Kidney capillary endothelial cell (primary cell): Measurements from ENCODE around the gene MYT1.

Source experiments
- DNase-seq: peaks from one replicate; pipeline ENCODE4 v3.0.0-alpha.2; 2018; ENCODE audit warnings: low spot score

The MYT1 gene

GRCh38 chr20:64219202-64219601 lies 55.0 kb downstream of the MYT1 start:
- DNase-seq, result no peak

- no peak for DNase-seq
Observed at GRCh38 chr20:64219730-64220129, 55.5 kb downstream of the MYT1 start.

- DNase-seq, result no peak
Observed at GRCh38 chr20:64220420-64220819, 56.2 kb downstream of the MYT1 start.

DNA sequence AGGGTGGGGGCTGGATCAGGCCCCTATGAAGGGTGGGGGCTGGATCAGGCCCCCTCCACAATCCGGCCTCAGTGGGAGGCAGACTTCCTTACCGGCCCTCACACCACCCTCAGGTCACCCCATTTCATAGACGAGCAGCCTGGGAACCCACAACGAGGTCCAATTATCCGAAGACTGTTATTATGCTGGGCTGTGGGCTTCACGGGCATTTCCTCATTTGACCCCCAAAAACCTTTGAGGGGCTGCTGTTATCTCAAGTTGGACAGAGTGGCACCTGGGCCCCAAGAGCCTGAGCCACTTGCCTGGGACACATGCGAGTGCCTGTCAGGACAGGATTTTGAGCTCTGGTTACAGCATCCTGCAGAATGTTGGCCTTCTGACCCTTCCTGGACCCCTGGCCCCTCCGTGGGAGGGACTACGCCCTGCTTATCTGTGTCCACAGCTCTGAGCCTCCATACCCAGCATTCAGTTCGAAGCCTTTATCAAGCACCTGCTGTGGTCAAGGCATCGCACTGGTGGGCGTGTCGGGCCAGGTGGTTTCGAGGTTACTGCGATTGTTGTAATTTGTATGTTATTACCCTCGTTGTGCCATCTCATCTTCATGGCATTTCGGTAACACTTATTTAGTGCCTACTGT lies 56.8 kb downstream of the MYT1 start:
- DNase-seq, result no peak

DNA sequence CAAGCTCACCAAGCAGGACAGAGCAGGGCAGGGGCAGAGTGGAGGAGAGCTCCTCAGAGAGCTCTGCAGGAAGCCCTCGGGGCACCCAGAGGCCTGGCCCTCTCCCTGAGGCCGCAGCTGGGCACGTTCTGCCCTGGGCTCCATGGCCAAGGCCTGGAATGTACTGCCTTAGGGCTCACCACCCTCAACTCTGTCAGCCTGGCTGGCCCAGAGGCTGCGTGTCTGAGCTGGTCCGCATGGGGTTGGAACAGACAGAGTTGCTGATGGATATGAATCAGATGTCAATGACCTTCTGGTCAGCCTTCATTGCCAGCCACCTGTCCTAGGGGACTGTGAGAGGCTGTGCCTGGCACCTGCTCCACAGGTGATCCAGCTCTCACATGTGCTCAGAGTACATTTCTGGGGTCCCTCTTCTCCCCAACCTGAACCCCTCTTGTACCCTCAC lies 58.1 kb downstream of the MYT1 start:
- DNase-seq, result no peak

DNA sequence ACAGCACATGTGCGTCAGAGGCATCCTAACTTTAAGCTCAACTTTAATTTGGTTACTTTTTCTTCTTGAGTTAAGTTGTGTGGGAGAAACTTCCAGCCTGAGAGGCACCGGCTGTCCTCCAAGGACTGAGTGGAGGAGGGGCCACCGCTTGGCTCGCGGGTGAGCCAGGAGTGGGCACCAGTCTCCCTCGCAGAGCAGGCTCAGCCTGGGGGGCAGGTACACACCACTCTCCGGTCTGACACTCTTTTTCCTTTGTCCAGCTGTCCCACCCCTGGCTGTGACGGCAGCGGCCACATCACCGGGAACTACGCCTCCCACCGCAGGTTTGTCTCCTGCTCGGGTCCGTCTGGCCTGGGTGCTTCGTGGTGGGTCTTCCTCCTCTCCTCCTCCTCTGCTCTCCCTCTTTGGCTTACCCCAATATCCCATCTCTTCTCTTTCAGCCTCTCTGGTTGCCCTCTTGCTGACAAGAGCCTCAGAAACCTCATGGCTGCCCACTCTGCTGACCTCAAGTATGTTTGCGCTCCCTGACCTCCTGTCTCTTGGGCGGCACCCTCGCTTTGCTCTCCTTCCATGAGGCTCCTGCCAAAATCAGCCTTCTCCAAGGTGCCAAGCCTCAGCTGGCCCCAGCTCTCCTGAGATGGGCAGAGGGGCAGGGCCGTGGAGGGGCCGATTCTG lies 58.7 kb downstream of the MYT1 start:
- DNase-seq, result no peak

DNA sequence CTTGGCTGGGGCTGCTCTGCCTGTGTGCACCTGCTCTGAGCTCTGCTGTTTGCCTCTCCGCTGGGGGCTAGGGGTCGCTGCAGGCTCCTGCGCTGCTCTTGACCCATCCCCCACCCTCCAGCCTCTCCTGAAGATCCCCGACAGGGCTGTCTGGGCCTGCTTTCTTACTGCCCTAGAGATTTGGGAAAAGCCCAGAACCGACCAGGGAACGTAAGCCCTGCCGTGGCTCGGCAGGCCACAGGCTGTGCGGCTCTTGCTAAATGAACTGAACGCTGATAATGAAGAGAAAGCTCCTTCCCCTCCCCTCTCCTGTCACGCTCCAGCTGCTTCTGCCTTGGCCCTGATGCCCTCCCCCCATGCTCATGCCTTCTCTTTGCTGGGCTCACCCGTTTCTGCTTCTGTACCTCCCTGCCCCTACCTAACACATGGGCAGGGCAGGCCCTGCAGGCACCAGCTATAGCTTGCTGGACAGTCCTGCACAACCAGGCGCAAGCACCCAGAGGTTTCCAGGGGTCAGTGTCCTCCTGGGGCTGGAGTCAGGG lies 59.3 kb downstream of the MYT1 start:
- no peak for DNase-seq

DNA sequence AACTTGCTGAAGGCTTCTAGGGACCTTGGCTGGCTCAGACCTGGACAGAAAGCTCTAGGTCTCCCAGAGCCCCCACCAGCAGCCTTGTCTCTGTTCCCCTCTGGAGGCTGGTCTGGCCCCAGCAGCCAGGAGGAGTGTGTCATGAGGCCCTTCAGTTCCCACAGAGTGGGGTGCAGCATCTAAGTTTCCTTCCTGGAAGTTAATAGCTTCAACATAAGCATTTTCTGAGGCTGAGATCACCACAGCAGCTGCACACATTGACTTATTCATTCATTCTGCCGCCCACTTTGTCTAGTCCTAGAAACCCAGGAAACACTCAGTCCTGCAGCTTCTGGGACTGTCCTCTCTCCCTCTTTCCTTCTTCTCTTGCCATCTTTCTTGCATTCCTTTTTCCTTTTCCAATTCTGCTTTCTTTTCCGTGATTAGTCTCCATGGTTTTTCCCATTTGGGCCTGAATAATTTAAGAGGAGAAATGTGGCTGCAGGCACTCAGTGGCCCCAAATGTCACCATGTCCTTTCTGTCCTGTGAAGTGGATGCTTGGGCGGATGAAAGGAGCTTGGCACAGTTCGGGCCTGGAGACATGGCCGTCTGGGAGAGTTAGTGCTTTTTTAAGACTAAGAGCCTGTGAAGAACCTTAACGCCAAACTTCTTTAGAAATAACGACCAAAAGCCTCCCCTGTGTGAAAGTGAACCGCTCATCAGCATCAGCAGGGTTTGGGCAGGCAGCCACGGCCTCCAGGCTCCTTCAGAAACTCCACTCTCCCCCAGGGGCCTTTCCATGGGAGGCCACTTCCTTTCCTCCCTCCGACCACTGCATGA lies 60.3 kb downstream of the MYT1 start:
- DNase-seq, result peak; percentile 61

GRCh38 chr20:64225171-64225595 lies 60.9 kb downstream of the MYT1 start:
- DNase-seq, result no peak

DNA sequence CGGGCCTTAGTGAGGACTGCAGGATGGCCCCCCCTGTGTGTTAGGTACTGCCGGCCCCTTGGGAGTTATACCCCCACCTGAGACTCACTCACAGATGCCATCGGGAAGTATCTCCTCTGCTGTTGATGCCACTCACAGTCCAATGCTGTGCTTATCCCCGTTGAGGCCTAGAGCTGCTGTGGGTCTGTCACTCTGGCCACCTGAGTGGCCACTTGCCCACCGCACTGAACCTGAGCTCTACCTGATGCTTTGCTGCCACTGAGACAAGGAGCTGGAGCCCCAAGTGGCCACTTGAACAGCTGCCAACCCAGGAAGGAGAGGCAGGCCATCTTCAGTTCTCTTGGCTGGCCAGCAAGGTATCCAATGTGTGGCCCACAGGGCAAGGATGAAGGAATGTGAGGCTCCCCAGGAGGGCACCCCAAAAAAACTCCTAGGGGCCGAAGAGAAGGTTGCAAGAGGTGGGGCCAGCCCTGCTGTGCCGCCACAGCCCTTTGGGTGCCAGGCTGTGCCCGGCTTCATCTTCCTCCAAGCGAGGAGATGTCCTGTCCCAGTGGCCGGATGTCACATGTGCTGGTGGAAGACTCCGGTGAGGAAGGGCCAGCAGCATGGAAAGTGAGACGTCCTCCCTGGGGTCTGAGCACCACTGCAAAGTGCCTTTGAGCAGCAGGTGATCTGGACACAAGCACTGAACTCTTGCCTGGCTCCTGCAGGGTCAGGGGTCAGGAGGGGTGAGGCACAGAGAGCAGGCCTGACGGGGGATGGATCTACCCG lies 61.8 kb downstream of the MYT1 start:
- DNase-seq, result no peak

- DNase-seq, result no peak
Observed at GRCh38 chr20:64226686-64227580, 62.7 kb downstream of the MYT1 start.

DNA sequence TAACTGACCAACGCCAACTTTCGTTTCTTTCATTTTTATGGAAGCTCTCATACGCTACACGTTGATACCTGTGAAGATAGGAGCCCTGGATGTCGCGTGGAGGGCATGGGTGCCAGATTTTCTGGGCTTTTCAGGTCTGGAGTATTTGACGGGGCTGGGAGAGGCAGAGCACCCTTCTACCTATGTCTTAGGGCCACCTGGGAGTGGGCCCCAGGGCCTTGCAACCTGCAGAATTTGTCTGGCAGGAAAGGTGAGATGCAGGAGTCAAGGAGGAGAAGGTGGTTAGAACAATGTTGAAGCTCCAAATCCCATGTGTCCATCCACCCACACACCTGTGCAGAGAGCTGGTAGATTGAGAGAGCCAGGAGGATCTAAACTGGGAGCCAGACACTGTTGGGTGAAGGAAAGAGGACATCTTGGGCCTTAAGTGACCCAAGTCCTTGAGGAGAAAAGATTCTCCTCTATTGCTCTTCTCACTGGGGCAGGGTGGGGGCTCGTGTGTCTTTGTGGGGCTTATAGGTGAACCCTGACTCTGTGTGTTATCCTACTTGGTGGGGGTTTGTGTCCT lies 63.9 kb downstream of the MYT1 start:
- no peak for DNase-seq

DNA sequence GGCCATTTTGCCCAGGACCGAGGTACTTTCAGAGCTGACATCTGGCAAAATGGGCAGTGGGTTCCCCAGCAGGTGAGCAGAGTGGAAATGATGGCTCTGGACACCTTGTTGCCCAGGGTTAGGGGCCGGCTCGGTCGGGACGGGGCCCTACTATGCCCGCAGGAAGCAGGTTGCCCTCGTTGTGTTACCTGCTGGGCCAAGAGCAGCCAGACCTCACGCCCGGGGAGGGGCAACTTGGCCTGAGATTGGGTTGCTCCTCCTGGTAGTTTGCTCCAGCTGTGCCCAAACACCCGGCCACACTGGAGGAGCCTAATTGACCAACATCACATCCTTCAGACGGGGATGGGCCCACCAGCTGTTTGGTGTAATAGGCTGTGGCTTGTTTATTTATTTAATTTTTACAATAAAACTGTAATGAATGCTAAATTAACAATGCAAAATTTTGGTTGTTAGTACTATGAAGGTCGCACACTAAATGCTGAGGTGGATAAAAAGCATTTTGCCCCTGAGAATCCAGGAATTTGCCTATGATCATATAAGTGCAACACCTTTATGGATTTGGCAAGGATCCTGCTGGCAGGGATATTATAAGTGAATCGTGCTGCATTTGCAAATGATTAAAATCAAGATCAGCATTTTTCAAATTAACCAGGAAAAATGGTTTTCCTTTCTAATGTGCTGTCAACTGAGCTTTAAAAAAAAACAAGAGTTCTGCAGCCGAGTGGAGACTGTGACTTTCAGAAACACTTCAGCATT lies 64.7 kb downstream of the MYT1 start:
- DNase-seq, result no peak

- DNase-seq, result no peak
Observed at GRCh38 chr20:64229507-64230061, 65.3 kb downstream of the MYT1 start.

- no peak for DNase-seq
Observed at GRCh38 chr20:64230461-64231145, 66.4 kb downstream of the MYT1 start.

DNA sequence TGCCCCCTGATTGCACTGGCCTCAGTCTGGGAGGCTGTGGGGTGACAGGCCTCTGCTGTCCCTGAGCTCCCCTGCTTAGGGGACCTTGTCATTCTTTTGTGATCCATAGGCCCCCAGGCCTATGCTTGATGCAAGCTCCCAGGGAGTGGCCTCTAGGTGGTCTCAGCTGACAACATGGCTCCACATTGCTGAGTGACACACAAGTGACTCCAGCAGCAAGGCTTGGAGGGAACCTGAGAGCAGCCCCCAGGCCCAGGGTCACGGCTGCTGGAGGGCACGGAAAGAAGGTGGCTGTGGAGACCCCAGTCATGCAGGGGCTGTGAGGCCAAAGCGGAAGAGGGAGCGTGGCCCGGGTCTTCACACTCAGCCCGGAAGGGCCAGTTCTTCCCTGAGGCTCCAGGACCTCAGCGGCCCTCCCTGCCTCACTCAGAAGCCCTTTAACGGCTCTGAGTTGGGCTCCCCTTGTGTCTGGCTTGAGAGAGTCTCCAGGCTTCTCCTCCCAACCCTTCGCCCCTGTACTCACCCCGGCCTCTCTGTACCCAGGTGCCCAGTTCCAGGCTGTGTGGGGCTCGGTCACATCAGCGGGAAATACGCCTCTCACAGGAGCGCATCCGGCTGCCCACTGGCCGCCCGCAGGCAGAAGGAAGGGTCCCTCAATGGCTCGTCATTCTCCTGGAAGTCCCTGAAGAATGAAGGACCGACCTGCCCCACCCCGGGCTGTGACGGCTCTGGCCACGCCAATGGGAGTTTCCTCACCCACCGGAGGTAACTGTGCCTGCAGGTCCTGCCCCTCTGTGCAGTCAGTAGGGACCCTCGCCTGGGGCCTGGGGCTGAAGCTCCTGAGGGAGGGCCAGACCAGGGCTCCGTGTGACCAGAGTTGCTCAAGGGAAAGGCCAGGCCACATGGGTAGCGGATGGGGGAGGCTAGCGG lies 67.6 kb downstream of the MYT1 start:
- DNase-seq, result no peak

DNA sequence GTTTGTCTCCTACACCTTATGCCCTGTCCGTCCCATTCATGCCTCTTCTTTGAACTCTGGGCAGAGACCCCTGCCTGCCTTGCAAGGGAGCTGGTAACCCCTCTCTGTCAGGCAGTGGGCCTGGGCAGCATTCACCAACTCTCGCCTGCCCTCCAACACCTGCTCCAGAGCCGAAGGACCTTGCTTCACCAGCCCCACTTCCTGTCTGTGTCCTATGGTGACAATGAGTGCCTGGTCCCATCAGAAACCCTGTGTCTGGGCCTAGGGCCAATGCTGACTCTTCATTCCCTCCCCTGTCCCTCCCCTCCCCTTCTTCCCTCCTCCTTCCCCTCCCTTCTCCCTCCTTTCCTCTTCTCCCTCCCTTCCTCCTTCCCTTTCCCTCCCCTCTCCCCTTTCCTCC lies 68.5 kb downstream of the MYT1 start:
- no peak for DNase-seq

DNA sequence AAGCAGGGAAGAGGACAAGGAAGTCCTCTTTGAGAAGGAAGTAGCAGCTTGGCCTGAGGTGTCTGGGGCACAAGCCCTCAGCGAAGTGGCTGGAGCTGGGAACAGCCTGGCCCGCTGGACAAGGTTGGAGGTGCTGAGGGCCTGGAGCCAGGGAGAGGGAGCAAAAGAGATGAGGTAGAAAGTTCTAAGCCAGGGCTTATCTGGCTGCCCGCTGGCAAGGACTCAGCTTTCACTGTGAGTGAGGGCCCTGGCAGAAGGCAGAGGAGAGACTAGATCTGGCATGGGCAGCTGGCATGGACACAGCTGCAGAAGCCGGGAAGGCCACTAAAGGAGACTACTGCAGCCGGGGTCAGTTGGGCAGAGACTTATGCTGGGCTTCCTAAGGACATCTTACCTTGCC lies 69.5 kb downstream of the MYT1 start:
- no peak for DNase-seq
